A549 (cell line): ENCODE measurements around the gene KCNG1.

ENCODE experiments used
- EP300 ChIP-seq, 2 experiments: fragments of >200 bp; sonication (Bioruptor Twin); formaldehyde crosslinking; IDR thresholded peaks; 2 replicates in 1 of 2; 3 replicates in 1 of 2; pipeline ENCODE4 v1.6.1; 2016 to 2017
- HOXB5 ChIP-seq: fragments of 250-450 bp; sonication (Bioruptor Pico); IDR thresholded peaks from 2 replicates; pipeline ENCODE4 v1.5.0; 2020; ENCODE audit warnings: mild to moderate bottlenecking, moderate library complexity
- SMC3 ChIP-seq: fragments of >200 bp; sonication (Bioruptor Twin); formaldehyde crosslinking; IDR thresholded peaks from 3 replicates; pipeline ENCODE4 v1.6.1; 2018; ENCODE audit warnings: inconsistent platforms
- TF ChIP-seq, protein P1 (sequence below): fragments of >200 bp; sonication (Bioruptor Twin); formaldehyde crosslinking; IDR thresholded peaks from 3 replicates; pipeline ENCODE4 v1.5.1; 2016
- TF ChIP-seq, protein P2 (sequence below): fragments of 200-600 bp; sonication (generic); IDR thresholded peaks from 2 replicates; pipeline ENCODE4 v1.6.1; 2016; ENCODE audit warnings: antibody characterized with exemption, mild to moderate bottlenecking, moderate library complexity
- TF ChIP-seq, protein P3 (sequence below): fragments of >200 bp; sonication (Bioruptor Twin); formaldehyde crosslinking; IDR thresholded peaks from 3 replicates; pipeline ENCODE4 v1.6.1; 2016

DNA sequence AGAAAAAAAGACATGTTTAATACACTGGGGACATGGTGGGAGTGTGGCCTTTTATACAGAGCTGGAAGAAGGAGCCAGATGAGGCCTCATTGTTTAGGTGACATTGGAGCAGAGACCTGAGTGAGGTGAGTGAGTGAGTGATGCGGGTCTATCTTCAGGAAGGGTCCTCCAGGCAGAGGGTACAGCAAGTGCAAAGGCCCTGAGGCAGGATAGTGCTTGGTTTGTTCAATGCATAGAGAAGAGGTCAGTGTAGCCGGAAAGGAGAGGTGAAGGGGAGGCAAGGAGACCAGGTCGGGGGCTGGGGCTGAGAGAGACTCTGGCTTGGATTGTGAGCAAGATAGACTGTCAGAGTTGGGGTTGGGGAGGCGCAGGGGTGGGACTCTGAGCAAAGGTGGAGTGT is 23.6 kb downstream of the KCNG1 start:
- TF ChIP-seq, protein P1, sequence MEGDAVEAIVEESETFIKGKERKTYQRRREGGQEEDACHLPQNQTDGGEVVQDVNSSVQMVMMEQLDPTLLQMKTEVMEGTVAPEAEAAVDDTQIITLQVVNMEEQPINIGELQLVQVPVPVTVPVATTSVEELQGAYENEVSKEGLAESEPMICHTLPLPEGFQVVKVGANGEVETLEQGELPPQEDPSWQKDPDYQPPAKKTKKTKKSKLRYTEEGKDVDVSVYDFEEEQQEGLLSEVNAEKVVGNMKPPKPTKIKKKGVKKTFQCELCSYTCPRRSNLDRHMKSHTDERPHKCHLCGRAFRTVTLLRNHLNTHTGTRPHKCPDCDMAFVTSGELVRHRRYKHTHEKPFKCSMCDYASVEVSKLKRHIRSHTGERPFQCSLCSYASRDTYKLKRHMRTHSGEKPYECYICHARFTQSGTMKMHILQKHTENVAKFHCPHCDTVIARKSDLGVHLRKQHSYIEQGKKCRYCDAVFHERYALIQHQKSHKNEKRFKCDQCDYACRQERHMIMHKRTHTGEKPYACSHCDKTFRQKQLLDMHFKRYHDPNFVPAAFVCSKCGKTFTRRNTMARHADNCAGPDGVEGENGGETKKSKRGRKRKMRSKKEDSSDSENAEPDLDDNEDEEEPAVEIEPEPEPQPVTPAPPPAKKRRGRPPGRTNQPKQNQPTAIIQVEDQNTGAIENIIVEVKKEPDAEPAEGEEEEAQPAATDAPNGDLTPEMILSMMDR, result no peak
- no peak for TF ChIP-seq HOXB5
- no peak for TF ChIP-seq EP300 (IDR thresholded peaks at IDR 0.05)
- TF ChIP-seq, protein P2, sequence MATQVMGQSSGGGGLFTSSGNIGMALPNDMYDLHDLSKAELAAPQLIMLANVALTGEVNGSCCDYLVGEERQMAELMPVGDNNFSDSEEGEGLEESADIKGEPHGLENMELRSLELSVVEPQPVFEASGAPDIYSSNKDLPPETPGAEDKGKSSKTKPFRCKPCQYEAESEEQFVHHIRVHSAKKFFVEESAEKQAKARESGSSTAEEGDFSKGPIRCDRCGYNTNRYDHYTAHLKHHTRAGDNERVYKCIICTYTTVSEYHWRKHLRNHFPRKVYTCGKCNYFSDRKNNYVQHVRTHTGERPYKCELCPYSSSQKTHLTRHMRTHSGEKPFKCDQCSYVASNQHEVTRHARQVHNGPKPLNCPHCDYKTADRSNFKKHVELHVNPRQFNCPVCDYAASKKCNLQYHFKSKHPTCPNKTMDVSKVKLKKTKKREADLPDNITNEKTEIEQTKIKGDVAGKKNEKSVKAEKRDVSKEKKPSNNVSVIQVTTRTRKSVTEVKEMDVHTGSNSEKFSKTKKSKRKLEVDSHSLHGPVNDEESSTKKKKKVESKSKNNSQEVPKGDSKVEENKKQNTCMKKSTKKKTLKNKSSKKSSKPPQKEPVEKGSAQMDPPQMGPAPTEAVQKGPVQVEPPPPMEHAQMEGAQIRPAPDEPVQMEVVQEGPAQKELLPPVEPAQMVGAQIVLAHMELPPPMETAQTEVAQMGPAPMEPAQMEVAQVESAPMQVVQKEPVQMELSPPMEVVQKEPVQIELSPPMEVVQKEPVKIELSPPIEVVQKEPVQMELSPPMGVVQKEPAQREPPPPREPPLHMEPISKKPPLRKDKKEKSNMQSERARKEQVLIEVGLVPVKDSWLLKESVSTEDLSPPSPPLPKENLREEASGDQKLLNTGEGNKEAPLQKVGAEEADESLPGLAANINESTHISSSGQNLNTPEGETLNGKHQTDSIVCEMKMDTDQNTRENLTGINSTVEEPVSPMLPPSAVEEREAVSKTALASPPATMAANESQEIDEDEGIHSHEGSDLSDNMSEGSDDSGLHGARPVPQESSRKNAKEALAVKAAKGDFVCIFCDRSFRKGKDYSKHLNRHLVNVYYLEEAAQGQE, result no peak
- TF ChIP-seq SMC3, result no peak
- TF ChIP-seq, protein P3, sequence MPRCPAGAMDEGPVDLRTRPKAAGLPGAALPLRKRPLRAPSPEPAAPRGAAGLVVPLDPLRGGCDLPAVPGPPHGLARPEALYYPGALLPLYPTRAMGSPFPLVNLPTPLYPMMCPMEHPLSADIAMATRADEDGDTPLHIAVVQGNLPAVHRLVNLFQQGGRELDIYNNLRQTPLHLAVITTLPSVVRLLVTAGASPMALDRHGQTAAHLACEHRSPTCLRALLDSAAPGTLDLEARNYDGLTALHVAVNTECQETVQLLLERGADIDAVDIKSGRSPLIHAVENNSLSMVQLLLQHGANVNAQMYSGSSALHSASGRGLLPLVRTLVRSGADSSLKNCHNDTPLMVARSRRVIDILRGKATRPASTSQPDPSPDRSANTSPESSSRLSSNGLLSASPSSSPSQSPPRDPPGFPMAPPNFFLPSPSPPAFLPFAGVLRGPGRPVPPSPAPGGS, result no peak
